Measurements from ENCODE around the gene C9. TPM values are rescaled to one million over a fixed set of nuclear protein-coding genes. Genes with fewer than 3 reads are reported as not detected.
"Not testable (repeated sequence)": the region's sequence is repeated elsewhere in the genome, so short reads cannot be mapped to it uniquely, and the experiment has no call there.

The C9 gene
- total RNA-seq, 1 donor from 2014 or later = not detected

DNA sequence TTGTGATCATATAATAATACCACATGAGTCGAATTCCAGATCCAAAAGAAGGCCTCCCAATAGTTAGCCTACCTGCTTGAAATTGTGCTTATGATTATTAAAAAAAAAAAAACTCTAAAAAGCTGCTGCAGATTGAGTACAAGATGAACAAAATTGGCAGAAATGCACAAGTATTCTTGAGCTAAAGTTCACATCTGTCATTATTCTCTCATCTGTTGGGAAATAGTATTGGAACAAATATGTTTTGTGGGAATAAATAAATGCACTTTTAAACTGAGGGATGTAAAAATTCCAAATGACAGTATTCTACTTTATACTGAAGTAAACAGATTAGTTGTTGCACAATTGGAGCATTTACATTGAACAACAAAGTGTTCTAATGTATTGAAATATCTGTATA, 44.7 kb upstream of the C9 start:
- Mint-ChIP-seq H3K36me3 (ENCODE audit: low read depth) (no peaks in the 10 kb centered on the region), H3K27ac (ENCODE audit: unreplicated experiment) (no peak overlapping the region), H3K9me3 (no peaks in the 10 kb centered on the region), H3K27me3 (ENCODE audit: low read depth) (no peaks in the 10 kb centered on the region), H3K4me3 (no peak overlapping the region), H3K4me1 (no peaks in the 10 kb centered on the region)
- TF ChIP-seq, protein P1, sequence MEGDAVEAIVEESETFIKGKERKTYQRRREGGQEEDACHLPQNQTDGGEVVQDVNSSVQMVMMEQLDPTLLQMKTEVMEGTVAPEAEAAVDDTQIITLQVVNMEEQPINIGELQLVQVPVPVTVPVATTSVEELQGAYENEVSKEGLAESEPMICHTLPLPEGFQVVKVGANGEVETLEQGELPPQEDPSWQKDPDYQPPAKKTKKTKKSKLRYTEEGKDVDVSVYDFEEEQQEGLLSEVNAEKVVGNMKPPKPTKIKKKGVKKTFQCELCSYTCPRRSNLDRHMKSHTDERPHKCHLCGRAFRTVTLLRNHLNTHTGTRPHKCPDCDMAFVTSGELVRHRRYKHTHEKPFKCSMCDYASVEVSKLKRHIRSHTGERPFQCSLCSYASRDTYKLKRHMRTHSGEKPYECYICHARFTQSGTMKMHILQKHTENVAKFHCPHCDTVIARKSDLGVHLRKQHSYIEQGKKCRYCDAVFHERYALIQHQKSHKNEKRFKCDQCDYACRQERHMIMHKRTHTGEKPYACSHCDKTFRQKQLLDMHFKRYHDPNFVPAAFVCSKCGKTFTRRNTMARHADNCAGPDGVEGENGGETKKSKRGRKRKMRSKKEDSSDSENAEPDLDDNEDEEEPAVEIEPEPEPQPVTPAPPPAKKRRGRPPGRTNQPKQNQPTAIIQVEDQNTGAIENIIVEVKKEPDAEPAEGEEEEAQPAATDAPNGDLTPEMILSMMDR (conservative IDR thresholded peaks at IDR 0.05) = no peak
- no peak for DNase-seq (ENCODE audit: low read depth, low spot score)

DNA sequence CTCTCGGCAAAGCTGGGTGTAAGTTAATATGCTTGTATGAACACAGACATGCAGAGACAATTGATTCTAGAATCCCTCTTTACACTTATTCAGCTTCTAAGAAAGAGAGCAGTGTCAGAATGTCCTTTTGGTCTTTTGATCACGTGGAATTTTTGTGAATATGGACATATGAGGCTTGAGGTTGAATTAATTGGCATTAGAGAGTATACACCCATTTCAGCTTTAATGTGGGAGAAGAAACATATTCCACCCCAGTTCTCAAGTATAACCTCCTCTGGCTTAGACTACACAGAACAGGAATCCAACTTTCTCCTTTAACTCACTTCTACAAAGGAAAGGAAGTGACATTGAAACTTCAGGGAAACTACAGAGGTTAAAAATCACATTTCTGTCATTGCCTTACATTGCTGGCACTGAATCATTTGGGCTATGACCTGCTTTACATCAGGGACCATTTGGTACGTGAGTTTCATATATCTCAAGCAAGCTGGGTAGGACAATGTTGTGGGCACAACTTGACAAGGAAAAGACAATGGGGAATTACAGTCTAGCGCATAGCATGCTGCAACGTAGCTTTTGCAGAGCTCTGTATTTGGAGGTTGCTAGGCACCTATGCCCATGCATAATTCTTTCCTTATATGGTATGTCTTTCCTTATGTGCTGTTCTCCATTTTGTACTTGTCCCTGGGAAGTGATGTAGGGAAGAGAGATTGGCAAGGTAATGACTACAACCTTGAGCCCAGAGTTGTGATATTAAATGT, 41.0 kb upstream of the C9 start:
- Mint-ChIP-seq H3K27ac (ENCODE audit: unreplicated experiment) (no peak overlapping the region), H3K9me3 (no peaks in the 10 kb centered on the region), H3K36me3 (ENCODE audit: low read depth) (no peaks in the 10 kb centered on the region), H3K4me3 (no peak overlapping the region), H3K27me3 (ENCODE audit: low read depth) (no peaks in the 10 kb centered on the region), H3K4me1 (peaks cover 10% of the 10 kb centered on the region)
- TF ChIP-seq, protein P1 (conservative IDR thresholded peaks at IDR 0.05) = no peak
- no peak for DNase-seq (ENCODE audit: low read depth, low spot score)

DNA sequence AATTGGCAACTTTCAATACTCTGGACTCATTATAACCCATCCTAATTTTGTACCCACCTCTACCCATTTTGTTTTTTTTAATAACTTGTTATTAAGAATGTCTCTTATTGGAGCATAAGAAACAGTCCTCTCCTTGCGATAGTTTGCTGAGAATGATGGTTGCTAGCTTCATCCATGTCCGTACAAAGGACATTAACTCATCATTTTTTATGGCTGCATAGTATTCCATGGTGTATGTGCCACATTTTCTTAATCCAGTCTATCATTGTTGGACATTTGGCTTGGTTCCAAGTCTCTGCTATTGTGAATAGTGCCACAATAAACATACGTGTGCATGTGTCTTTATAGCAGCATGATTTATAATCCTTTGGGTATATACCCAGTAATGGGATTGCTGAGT, 39.5 kb upstream of the C9 start:
- H3K36me3 Mint-ChIP-seq (ENCODE audit: low read depth); H3K4me1 Mint-ChIP-seq; DNase-seq (ENCODE audit: low read depth, low spot score); H3K9me3 Mint-ChIP-seq; H3K4me3 Mint-ChIP-seq; H3K27ac Mint-ChIP-seq (ENCODE audit: unreplicated experiment); H3K27me3 Mint-ChIP-seq (ENCODE audit: low read depth): not testable (repeated sequence)

DNA sequence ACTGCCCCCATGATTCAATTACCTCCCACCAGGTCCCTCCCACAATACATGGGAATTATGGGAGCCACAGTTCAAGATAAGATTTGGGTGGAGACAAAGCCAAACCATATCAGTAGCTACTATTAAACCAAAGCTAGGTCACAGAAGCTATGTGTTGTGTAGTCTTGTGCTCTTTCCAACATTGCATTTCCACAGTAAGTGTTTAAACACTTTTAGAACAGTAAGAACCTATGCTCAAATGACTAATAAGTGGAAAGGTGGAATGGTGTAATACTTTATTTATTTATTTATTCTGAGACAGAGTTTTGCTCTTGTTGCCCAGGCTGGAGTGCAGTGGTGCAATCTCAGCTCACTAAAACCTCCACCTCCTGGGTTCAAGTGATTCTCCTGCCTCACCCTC, 37.8 kb upstream of the C9 start:
- H3K9me3 Mint-ChIP-seq; H3K27ac Mint-ChIP-seq (ENCODE audit: unreplicated experiment); DNase-seq (ENCODE audit: low read depth, low spot score); H3K4me1 Mint-ChIP-seq; H3K4me3 Mint-ChIP-seq; H3K36me3 Mint-ChIP-seq (ENCODE audit: low read depth); H3K27me3 Mint-ChIP-seq (ENCODE audit: low read depth): not testable (repeated sequence)

DNA sequence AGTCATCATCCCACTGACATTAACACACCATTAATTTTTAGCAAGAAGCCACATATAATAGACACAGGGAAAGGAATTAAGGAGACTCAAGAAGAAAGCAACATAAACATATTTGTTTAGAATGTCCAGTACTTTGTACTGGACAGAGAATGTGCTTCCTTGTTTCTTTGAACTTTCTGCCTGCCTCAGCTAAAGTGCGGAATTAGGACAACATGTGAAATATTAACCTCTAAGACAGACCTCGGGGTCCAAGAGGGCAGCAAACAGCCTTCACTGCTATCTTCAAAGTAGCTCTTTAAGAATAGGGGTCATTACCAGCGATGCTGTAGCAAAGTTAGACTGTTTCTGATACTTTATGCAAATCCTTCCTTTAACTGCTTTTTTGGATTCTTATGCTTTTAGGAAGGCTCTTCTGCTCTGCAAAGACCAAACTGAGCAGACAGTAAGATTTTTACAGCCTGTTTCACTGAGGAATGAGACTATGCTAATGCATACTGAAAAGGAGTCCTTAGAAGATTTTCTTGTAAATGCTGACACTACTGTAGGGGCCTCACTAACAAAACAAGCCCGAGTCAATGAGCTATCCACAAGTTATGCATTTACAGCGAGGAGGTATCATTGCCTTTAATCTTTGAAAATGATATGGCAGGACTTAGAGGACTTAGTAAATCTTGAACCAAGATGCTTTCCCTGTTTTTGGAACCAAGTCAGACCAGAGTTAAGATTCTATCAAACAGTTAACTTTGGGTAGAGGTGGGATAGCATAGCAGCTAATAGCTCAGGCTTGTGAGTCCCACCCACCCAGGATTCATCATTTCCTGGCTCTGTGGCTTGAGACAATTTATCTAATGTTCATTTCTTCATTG, 36.7 kb upstream of the C9 start:
- Mint-ChIP-seq H3K4me1 (peaks cover 10% of the 10 kb centered on the region), H3K27me3 (ENCODE audit: low read depth) (no peaks in the 10 kb centered on the region), H3K36me3 (ENCODE audit: low read depth) (no peaks in the 10 kb centered on the region), H3K27ac (ENCODE audit: unreplicated experiment) (no peak overlapping the region), H3K4me3 (no peak overlapping the region), H3K9me3 (no peaks in the 10 kb centered on the region)
- no peak for DNase-seq (ENCODE audit: low read depth, low spot score)
- TF ChIP-seq, protein P1 (conservative IDR thresholded peaks at IDR 0.05) = no peak

DNA sequence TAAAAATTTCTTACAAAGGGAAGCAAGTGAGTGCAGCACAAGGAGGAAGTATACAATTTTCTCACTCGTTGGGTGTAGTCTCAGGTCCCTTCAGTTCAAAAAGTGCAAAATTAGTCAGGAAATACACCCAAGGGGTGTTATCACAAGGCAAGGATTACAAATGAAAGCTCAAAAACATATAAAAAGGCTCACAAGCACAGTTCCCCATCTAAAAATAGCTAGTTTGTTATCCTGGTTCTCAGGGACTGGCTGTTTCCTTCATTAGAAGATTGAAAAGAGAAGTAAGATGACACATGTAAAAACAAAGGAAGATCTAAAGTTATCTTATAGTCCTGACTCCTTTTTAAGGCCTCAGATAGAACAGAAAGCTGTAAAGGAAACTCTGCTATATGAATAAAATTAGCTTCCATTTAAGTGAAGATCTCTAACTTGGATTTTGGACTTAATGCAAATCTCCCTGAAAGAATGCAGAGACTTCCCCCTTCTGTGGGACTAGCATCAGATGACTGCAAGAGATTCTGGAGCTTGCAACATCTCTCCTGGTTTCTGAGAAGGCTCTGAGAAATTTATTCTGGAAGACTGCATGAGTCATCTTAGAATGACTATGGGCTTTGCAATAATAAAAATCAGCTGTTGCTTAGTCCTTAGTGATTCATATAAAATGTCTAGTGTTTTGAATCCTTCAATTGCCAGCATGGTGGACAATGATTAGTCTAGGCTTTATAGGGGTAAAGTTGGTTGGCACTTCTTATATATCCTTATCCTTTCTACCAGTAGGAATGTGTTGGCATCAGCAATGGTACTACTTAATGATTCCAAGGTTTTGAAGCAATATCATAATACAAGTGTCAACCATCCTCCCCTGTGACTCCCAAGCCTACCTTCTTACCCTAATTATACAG, 35.1 kb upstream of the C9 start:
- no peaks in the 10 kb centered on the region for H3K36me3 Mint-ChIP-seq (ENCODE audit: low read depth)
- peaks cover 16% of the 10 kb centered on the region for H3K4me1 Mint-ChIP-seq
- DNase-seq (ENCODE audit: low read depth, low spot score) = no peak
- TF ChIP-seq, protein P1 (conservative IDR thresholded peaks at IDR 0.05) = no peak
- no peak overlapping the region for H3K27ac Mint-ChIP-seq (ENCODE audit: unreplicated experiment)
- no peaks in the 10 kb centered on the region for H3K9me3 Mint-ChIP-seq
- no peak overlapping the region for H3K4me3 Mint-ChIP-seq
- no peaks in the 10 kb centered on the region for H3K27me3 Mint-ChIP-seq (ENCODE audit: low read depth)

Measured in neural crest cell (in vitro differentiated cells).